Raji (cell line): ENCODE data around the gene UBE2I.
A peak's percentile ranks its signal among the peaks of the same experiment; 100 is the strongest.

ENCODE experiments used
- POLR2A ChIP-seq: IDR thresholded peaks from 2 replicates; pipeline ENCODE4 v1.6.1; 2011; ENCODE audit warnings: low read depth, low read length, control low read depth; ENCODE audit not compliant: insufficient read depth

Gene UBE2I

DNA sequence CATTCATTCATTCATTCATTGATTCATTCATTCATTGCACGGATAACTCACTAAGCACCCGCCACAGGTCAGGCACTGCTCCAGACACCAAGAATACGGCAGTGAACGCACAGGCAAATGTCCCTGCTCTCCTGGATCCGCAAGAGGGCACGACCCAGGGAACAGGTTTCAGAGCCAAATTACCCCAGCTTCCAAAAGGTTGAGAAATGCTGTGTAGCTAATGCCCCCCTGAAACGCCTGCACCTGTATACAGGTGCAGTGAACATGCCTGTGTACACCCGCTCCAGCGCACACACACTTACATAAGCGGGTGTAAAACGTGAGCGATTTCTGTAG lies 9.6 kb upstream of the UBE2I start:
- TF ChIP-seq POLR2A, result no peak

DNA sequence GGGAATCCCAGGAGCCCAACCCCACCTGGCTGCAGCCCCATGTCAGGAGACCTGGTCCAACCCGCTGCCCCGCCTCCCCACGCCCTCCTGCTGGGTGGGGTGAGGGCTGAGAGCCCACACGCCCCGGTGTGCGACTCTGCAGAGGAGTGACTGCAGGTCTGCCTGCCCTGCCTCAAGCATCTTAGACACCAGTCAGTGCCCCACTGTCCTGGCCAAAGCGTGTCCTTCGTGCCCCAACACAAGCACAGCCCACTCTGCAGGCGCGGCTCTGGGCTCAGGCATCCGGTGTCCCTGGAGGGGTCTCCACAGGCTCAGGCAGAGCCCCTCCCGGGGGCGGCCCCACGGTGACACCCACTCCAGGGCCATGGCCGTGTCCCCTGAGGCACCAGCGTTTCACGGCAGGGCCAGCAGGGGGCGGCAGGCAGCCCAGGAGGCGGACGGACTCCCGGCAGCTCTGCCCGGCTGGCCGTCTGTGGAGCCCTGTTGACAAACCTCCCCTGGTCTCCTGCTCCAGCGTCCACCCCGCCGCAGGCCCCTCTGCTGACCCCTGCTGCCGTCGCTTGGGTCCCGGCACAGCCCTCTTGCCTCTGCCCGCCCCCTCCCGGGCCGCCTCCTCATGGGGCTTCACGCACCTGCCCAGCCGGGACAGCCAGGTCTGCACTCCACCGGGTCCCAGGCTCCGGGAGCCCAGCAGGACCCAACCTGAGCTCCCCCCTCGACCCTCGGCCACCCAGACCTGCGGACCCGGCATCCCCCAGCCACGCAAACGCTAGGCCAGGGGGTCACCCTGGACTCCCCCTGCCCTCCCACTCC lies 8.6 kb upstream of the UBE2I start:
- TF ChIP-seq POLR2A, result no peak

DNA sequence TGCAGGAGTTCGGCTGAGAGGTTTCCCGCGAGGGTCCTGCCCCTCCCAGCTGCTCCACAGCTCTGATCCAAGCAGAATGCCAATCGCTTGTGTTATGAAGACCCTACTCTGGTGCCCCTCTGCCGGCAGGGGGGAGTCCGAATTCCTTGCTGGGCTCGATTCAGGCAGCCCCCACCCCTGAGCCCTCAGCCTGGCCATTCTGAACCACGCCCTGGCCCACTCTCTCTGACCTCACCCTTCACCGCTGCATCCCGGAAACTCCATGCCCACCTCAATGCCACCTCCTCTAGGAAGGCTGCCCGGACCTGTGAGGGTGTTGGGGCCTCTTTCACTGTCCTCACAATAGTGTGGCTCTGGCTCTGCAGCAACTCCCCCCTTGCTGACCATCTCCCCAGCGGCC lies 7.9 kb upstream of the UBE2I start:
- no peak for TF ChIP-seq POLR2A

DNA sequence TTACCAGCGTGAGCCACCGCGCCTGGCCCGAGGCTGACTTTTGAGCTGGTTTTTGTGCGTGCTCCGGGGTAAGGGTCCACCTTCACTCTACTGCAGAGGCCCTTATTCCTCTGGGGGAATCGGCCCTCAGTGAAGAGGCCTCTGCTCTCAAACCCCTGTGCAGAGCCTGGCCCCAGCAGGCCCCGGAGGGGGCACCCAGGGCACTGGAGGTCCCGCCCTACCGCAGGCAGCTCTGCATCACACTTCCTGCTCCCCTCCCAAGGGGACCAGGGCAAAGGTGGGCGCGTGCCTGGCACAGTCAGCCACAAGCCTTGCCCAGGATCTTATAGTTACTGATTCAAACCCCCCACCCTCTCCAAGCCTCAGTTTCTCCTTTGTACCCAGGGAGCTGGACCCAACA lies 3.6 kb upstream of the UBE2I start:
- no peak for TF ChIP-seq POLR2A

DNA sequence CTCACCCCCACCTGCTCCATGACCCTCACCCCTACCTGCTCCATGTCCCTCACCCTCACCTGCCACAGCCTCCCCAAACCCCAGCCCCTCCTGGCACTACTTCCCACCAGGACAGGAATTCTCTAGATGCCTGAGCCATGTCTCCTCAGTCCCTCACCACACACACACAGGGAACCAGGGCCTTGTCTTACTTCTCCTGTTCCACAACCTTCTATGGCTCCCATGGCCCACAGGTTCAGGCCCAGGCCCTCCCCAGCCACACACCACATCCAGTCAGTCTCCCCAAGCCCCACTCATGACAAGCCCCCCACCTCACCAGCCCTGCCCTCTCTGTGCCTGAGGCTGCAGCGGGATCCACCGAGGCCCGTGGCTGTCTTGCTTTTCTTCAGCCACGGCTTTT lies 3.1 kb upstream of the UBE2I start:
- TF ChIP-seq POLR2A, result no peak

DNA sequence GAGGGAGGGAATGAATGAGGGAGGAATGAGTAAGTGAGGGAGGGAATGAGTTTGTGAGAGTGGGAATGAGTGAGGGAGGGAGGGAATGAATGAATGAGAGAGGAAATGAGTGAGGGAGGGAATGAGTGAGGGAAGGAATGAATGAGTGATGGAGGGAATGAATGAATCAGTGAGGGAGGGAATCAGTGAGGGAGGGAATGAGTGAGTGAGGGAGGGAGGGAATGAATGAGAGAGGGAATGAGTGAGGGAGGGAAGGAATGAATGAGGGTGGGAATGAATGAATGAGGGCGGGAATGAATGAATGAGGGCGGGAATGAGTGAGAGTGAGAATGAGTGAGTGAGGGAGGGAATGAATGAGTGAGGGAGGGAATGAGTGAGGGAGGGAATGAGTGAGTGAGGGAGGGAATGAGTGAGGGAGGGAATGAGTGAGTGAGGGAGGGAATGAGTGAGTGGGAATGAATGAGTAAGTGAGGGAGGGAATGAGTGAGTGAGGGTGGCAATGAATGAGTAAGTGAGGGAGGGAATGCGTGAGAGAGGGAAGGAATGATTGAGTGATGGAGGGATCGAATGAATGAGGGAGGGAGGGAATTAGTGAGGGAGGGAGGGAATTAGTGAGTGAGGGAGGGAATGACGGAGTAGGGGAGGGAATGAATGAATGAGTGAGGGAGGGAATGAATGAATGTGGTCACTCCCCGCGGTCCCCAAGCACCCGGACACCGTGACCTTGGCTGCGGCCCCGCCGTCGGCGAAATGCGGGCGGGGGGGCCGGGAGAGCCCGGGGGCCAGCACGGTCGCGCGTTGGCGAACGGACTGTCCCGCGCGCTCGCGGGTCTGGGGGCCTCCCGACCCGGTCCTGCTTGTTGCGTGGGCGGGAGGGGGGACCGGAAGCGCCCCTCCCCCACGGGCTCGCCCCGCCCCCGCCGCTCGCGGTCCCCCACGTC lies 1.1 kb upstream of the UBE2I start:
- peak; percentile 67 for TF ChIP-seq POLR2A

DNA sequence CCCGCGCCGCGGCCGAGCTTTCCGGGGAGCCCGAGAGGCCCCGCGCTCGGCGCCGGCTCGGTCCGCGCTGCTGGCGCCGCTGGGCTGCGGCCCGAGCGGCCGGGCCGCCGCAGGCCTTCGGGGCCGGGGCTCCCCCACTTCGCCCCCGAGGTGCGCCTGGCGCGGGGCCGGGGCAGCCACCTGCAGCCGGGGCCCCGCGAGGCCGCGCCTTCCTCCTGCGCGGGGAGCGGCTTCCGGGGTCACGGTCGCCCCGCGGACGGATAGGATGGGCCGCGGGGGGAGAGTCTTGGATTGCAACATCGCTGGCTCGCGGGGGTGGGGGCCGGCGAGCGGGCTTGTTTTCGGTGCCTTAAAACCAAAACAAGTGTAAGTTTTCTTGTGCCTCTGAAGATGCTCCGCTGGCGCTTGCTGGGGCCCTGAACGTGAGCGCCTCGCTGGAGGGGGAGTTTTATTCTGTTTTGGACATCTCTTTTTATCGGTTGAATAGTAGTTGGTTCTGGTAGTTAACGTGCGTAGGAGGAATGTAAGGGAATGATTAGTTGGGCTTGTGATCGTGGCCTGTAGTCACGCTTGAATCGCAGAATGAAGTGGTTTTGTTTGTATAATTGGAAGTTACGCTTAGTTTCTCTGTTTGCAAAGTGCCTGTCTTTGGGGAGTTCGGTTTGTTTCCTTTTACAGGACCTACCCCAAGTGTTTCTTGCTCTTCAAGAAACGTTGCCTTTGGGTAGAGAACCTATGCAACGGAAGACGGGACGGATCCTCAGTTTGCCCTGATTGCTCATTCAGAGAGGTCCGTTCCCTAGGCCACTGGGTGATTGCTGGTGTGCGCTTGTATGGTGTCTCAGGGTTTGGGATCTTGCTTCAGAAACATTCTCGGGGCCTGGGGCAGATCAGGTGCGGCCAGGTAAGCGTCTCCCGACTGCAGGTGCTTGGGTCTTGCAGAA lies 724 bp downstream of the UBE2I start:
- no peak for TF ChIP-seq POLR2A

DNA sequence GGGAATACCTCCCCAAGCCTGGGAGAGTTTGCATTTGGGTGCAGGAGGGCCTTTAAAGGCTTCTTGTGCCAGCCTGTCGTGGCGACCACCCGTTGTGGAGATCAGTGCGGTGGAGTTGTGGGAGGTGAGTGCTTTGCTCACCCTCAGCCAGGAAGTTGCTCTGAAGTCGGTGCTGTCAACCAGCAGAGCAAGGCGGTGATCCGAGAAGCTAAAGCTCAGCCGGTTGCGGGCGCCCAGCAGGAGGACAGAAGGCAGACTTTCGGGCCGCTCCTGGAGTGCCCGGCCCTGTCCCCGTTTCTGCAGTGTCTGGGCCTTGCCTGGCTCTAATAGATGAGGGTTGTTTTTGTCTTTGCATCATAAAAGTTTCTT lies 1.4 kb downstream of the UBE2I start:
- no peak for TF ChIP-seq POLR2A

DNA sequence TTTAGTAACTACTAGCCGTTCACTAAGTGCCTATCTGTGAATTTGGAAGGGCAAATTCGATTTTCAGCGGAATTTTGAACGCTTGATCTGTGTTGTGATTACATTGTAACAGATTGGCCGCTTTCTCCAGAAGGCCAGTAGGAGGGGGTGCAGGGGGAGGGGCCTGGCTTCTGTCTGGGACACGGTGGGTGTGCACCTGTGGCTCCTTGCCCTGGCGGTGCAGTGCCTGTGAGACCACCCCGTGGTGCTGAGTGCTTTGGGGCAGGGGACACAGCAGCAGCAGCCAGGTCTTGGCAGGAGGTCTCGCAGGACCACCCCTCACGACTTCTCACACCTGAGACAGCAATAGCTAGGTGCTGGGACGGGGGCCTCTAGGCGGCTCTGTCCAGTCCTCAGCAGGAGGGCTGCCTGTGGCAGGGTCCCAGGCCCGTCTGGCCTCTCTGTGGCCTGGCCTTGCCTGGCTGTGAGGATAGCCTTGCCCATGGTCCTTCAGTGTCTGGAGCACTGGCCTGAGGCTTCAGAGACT lies 1.8 kb downstream of the UBE2I start:
- TF ChIP-seq POLR2A, result no peak

DNA sequence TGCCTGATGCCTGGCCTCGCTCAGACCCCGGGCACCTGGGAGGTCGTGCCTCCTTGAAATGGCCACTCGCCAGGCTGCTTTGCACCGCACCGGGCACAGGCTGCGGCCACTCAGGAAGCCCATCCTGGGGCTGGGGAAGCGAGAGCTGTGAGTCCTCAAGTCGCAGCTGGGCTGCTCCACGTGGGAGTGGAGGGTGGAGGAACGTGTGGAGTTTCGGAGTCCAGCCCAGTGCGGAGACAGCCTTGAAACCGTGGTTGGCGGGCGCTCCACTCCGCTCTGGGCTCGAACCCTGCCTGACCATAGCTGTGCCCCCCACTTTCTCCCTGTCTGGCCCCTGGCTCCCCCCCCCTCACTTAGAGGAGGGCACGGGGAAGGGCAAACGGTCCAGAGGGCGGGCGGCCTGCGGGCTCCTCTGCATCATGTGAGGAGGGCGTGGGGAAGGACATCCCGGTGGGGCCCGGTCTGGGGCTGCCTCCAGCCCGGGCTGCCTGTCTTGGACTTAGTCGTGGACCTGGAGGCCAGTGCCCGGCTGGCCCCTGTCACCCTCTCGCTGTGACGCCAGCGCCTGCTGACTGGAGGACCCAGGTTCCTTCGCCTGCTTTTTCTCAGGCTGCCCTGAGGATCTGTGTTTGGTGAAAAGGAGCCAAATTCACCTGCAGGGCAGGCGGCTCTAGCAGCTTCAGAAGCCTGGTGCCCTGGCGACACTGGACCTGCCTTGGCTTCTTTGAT lies 2.5 kb downstream of the UBE2I start:
- no peak for TF ChIP-seq POLR2A

DNA sequence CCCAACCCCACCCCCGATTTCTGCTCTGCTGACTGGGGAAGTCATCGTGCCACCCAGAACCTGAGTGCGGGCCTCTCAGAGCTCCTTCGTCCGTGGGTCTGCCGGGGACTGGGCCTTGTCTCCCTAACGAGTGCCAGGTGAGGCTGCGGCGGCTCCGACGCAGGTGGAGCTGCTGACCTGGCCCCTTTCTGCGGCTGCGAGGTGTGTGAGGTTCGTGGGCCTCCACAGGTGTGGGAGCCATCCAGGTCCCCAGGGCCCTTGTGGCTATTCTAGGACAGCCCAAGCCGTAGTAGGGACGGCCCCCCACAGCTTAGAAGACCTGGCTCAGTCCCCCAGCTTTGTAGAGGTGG lies 3.0 kb downstream of the UBE2I start:
- no peak for TF ChIP-seq POLR2A

DNA sequence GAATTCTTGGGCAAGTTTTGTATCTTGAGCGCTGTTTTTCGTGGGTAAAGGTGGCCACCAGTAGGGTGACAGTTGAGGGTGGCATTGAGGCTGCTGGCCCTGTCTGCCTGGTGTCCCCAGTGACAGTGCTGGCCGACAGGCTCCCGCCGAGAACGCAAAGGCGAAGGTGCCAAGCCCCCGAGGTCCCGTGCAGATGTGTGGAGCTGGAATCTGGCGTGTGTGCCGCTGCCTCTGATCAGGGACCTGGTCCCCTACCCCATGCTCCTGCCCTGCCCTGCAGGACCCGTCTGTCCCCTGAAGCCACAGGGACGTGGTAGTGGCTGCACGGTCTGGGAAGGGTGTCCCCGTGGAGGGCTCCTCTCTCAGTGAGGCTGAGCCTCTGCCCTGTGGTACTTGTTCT lies 3.5 kb downstream of the UBE2I start:
- TF ChIP-seq POLR2A, result no peak

DNA sequence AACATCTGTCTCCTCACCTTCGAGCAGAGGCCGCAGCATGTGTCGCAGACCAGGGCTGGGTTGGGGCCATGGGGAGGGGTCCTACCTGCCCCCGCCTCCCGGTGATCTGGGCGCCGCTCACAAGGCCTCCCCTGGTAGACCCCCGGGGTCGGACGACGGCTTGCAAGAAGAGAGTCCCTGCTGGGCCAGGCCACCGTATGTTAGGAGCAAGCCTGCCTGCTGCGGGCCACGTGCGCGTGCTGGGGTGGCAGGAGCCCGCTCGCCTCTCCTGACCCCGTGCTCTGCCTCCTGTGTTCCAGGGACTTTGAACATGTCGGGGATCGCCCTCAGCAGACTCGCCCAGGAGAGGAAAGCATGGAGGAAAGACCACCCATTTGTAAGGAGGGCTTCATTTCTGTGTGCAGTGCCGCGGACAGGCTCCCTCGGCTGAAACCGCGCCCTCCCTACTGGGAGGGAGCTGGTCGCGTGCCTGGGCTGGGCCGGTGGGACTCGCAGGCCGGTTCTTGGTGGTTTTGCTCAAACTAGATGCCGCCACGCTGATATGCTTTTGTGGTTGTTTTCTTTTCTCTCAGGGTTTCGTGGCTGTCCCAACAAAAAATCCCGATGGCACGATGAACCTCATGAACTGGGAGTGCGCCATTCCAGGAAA lies 4.4 kb downstream of the UBE2I start:
- TF ChIP-seq POLR2A, result no peak
